ENCODE results near the gene IFNA4. TPM values are rescaled to one million over a fixed set of nuclear protein-coding genes. Genes with fewer than 3 reads are reported as not detected.

IFNA4 gene
- total RNA-seq, 2 experiments from 2014 or later = not detected

DNA sequence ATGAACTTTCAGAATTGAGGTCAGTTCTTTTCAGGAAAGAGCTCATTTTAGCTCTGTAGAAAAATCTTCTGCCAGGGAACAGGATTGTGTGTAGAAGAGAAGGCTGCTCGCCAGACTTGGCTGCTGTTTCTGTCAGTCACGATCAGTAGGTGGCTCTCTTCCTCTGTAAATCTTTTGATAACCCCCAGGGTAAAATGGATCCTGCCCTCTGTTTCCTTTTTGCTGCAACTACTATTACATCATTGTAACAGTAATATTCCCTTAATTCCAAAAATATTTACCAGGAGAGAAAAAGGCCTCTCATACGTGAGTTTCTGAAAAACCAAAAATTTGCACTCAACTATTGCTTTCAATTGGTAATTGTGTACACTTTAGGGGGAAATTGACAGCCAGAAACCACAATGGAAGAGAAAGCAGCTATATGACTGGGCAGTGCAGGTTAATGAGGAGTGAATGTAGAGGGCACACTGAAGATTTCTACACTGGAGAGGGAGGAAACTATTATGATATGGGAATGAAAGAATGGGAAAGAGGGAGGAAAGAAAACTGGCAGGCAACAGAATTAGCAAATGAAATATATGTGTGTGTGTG is 33.3 kb downstream of the IFNA4 start:
- ChIA-PET CTCF (interaction anchor here (0.6 kb wide), 1 partner anchor 83 kb away, joined by 3 read pairs; no protein-coding TSS in a partner anchor), POLR2A (no interaction called here)
- DNase-seq = no peak
- no peak overlapping the region for H3K4me3 Mint-ChIP-seq
- H3K27me3 Mint-ChIP-seq = no peaks in the 10 kb centered on the region
- H3K27ac Mint-ChIP-seq = no peak overlapping the region
- H3K36me3 Mint-ChIP-seq = no peaks in the 10 kb centered on the region
- peaks cover 8% of the 10 kb centered on the region for H3K9me3 Mint-ChIP-seq
- peaks cover 7% of the 10 kb centered on the region for H3K4me1 Mint-ChIP-seq (ENCODE audit: low read depth)
- intact Hi-C loops (cut with micrococcal nuclease) = no loop called here

DNA sequence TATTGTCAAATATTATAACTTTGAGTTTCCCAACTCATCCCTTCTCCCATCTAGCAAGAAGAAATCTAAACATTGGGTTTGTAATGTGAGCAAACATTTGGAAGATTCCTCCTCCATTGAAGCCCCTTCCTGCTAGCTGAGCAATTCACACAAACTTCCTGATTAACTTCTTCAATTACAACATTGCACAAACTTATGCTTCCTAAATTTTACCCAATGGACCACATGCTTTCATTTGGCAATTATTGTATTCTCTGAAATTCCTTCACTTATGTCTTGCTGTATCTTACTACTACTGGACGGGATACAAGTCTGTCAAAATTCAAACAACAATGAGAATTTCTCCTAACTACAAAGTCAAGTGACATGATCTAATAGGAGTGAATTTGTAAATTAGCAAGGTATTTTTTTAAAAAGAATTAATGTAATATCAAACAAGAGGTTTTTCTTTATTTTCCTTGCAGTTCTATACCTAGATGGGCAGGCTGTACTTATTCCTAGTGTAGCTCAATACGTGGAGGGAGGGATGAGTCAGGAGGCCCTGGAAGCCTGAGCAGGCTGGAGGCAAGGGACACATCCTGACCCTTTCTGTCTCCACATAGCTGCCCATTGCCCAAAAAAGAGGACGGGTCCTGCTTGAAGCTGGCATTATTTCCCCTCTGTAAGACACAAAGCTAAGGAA is 33.9 kb downstream of the IFNA4 start:
- CTCF ChIA-PET = interaction anchor here (0.6 kb wide), 1 partner anchor 84 kb away, joined by 3 read pairs; no protein-coding TSS in a partner anchor
- POLR2A ChIA-PET = no interaction called here
- peaks cover under 1% of the 10 kb centered on the region for H3K36me3 Mint-ChIP-seq
- peaks cover 15% of the 10 kb centered on the region for H3K9me3 Mint-ChIP-seq
- H3K4me1 Mint-ChIP-seq (ENCODE audit: low read depth) = peaks cover 4% of the 10 kb centered on the region
- H3K4me3 Mint-ChIP-seq = no peak overlapping the region
- intact Hi-C loops (cut with micrococcal nuclease) = no loop called here
- DNase-seq = no peak
- no peaks in the 10 kb centered on the region for H3K27me3 Mint-ChIP-seq
- no peak overlapping the region for H3K27ac Mint-ChIP-seq

DNA sequence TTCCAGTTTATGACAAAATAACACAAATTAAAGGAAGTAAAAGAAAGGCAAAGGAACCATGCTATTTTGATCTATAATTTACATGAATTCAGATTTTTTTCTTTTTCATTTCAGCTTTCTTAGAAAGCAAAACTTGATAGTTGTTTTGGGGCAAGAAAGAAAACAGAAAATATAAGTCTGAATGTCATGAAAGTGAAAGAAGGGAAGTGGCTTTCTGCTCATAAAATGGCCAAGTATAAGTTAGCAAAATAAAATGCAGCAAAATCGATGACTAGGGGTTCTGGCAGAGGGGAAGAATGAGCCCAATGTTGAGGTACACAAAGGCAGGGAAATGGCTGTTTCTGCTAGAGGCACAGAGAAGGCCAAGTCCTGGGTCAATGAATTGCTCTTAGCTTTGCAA is 42.8 kb downstream of the IFNA4 start:
- no peaks in the 10 kb centered on the region for H3K27me3 Mint-ChIP-seq
- H3K27ac Mint-ChIP-seq = no peak overlapping the region
- ChIA-PET POLR2A (no interaction called here), CTCF (no interaction called here)
- H3K4me3 Mint-ChIP-seq = no peak overlapping the region
- intact Hi-C loops (cut with micrococcal nuclease) = no loop called here
- H3K36me3 Mint-ChIP-seq = peaks cover 6% of the 10 kb centered on the region
- no peak for DNase-seq
- H3K9me3 Mint-ChIP-seq = peaks cover 18% of the 10 kb centered on the region
- peaks cover 22% of the 10 kb centered on the region for H3K4me1 Mint-ChIP-seq (ENCODE audit: low read depth)

DNA sequence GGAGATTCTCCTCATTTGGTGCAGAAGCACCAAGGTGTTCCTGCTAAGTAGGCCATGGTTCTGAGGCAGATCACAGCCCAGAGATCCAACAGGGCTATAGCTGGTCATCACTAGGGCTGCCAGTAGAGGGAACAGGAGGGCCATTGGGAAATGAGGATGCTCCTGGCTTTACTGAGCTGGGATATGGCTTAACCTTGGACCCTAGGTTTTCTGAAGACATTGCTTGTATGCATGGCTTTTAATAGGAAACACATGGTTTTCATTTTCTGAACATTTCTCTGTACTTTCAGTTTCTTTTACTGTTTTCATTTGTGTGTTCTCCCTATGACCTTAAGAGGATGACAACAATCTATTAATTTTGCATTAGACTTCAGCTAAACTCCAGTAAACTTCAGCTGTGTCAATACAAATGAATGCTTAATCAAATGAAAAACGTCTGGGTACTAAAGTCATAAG is 45.9 kb downstream of the IFNA4 start, which contains the start of gene IFNW1:
Gene IFNW1, minus strand, starts transcription at position 406 of the 456 bp plus-strand sequence. Its CDS starts 262 bp downstream, at position 144.
- no peak within 1 kb of the TSS for H3K4me3 Mint-ChIP-seq
- H3K27me3 Mint-ChIP-seq = no peaks in the 10 kb centered on the region
- CTCF ChIA-PET = no interaction called here
- POLR2A ChIA-PET = no interaction called here
- no peak within 1 kb of the TSS for H3K27ac Mint-ChIP-seq
- no peak for DNase-seq
- intact Hi-C loops (cut with micrococcal nuclease) = no loop called here
- H3K36me3 Mint-ChIP-seq = no peaks in the 10 kb centered on the region
- H3K4me1 Mint-ChIP-seq (ENCODE audit: low read depth) = peaks cover 22% of the 10 kb centered on the region
- H3K9me3 Mint-ChIP-seq = no peaks in the 10 kb centered on the region

DNA sequence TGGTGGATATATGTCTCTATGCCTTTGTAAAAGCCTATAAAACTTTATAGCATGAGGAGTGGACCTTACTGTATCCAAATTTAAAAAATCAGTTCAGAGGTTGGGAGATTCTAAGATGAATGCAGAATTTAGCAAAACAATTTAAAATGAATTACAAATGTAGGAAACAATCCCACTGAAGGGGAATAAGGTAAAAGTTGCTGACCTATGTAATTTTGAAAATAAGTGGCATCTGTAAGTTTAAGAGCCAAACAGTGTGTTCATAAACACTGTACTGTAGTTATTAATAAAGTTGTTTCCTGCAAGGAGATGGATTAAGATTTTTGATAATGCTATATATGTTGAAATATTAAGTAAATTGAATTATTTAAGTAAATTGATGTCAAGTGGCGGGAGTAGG is 50.4 kb downstream of the IFNA4 start:
- intact Hi-C loops (cut with micrococcal nuclease) = no loop called here
- H3K27me3 Mint-ChIP-seq = no peaks in the 10 kb centered on the region
- CTCF ChIA-PET = no interaction called here

More for the DNA sequence above, 50.4 kb downstream of the IFNA4 start:
- no peaks in the 10 kb centered on the region for H3K9me3 Mint-ChIP-seq
- no peaks in the 10 kb centered on the region for H3K36me3 Mint-ChIP-seq
- DNase-seq = no peak
- H3K4me1 Mint-ChIP-seq (ENCODE audit: low read depth) = peaks cover 7% of the 10 kb centered on the region
- H3K27ac Mint-ChIP-seq = no peak overlapping the region
- POLR2A ChIA-PET = no interaction called here
- H3K4me3 Mint-ChIP-seq = no peak overlapping the region

Other genes with a start within 250 kb of the IFNA4 start
- gene HACD4, start 155.9 kb downstream of the IFNA4 start, total RNA-seq = 1 to 10 TPM; 1.9 to 2.4 TPM
- gene IFNB1, start 109.6 kb downstream of the IFNA4 start, total RNA-seq = 1 to 10 TPM in 1 of 2 experiments, under 1 TPM in 1; 0.26 to 1.7 TPM
- gene IFNW1, start 45.8 kb downstream of the IFNA4 start, total RNA-seq = not detected
- not detected for gene IFNA21, start 20.9 kb downstream of the IFNA4 start, total RNA-seq
- gene IFNA7, start 14.6 kb upstream of the IFNA4 start, total RNA-seq = not detected
- gene IFNA10, start 19.6 kb upstream of the IFNA4 start, total RNA-seq = not detected
- not detected for gene IFNA16, start 29.7 kb upstream of the IFNA4 start, total RNA-seq
- not detected for gene IFNA17, start 40.6 kb upstream of the IFNA4 start, total RNA-seq
- not detected for gene IFNA14, start 52.4 kb upstream of the IFNA4 start, total RNA-seq
- not detected for gene IFNA5, start 117.7 kb upstream of the IFNA4 start, total RNA-seq
- 10 to 100 TPM; 15.9 to 16.0 TPM for gene KLHL9, start 147.8 kb upstream of the IFNA4 start, total RNA-seq
- gene IFNA6, start 163.3 kb upstream of the IFNA4 start, total RNA-seq = not detected
- gene IFNA13, start 180.5 kb upstream of the IFNA4 start, total RNA-seq = not detected
- not detected for gene IFNA2, start 197.8 kb upstream of the IFNA4 start, total RNA-seq
- gene IFNA8, start 221.5 kb upstream of the IFNA4 start, total RNA-seq = not detected